GM12892 (cell line): ENCODE data around the gene WDR35.

Experiments used
- POLR2A ChIP-seq: IDR thresholded peaks from 2 replicates; pipeline ENCODE4 v1.6.1; 2011; ENCODE audit warnings: low read depth, low read length, control low read depth
- POLR2AphosphoS5 ChIP-seq: IDR thresholded peaks from 2 replicates; pipeline ENCODE4 v1.6.1; 2011; ENCODE audit warnings: low read depth, low read length, control low read depth
- TAF1 ChIP-seq: IDR thresholded peaks from 2 replicates; pipeline ENCODE4 v1.6.1; 2011; ENCODE audit warnings: low read depth, mild to moderate bottlenecking, control low read depth, low read length, borderline replicate concordance

DNA sequence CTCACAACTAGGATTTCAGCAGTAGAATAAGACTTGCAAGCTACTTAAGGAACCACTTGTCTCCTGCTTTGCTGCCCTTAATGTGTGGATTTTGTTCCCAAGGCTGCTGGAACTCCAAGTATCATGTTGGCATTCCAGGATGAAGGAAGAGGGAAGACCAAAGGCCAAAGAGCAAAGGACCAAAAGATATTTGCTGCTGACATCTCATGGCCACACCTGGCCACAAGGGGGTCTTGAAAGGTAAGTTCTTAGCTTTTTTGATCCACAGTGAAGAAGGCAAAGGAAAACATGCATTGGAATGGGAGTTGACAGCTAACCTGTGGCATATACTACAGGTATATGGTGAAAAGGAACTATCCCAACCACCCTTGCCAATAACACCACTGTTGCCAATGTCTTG is 26.4 kb upstream of the WDR35 start:
- TF ChIP-seq POLR2AphosphoS5 (no peak), POLR2A (no peak), TAF1 (no peak)
